Skeletal muscle satellite cell (primary cell): ENCODE results near the gene URGCP.
"Not testable (repeated sequence)": the region's sequence is repeated elsewhere in the genome, so short reads cannot be mapped to it uniquely, and the experiment has no call there.

Experiments used
- H3K27me3 ChIP-seq: 2 replicates; pipeline ENCODE4 v1.7.0; 2013; ENCODE audit warnings: low read length; ENCODE audit not compliant: control insufficient read depth, insufficient read depth
- H3K36me3 ChIP-seq: 2 replicates; pipeline ENCODE4 v1.7.0; 2013; ENCODE audit warnings: mild to moderate bottlenecking, control low read depth, low read length; ENCODE audit not compliant: insufficient read depth
- H3K4me1 ChIP-seq: 2 replicates; pipeline ENCODE4 v1.7.0; 2013; ENCODE audit warnings: low read length; ENCODE audit not compliant: control insufficient read depth, insufficient read depth
- H3K4me2 ChIP-seq: 2 replicates; pipeline ENCODE4 v1.7.0; 2013; ENCODE audit warnings: mild to moderate bottlenecking, low read length
- H3K4me3 ChIP-seq: 2 replicates; pipeline ENCODE4 v1.7.0; 2013; ENCODE audit warnings: low read length
- H3K9ac ChIP-seq: 2 replicates; pipeline ENCODE4 v1.7.0; 2013; ENCODE audit warnings: mild to moderate bottlenecking, low read depth, low read length, moderate library complexity
- H3K9me3 ChIP-seq: replicated peaks from 2 replicates; pipeline ENCODE4 v1.7.0; 2013; ENCODE audit warnings: mild to moderate bottlenecking, control low read depth, low read length
- small RNA-seq: library from RNA; depleted of rRNA; stranded (forward); fragments of <200 nt; gene quantifications from one replicate; pipeline ENCODE3, GENCODE V24; 2012

Gene URGCP

DNA sequence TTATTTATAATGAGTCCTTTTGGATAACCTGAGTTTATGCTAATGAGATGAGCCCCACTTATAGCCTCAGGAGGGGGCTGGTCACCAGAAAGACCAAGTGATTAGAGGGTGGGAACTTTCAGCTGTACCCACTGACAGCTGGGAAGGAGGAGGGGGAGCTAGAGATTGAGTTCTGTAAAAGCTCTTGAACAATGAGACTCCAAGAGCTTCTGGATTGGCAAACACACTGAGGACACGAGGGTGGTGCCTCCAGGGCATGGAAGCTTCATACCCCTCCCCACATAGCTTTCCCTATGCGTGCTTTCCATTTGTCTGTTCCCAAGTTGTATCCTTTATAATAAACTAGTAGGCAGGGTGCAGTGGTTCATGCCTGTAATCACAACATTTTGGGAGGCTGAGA is 57.3 kb downstream of the URGCP start:
- Histone ChIP-seq H3K4me1 (no peaks in the 10 kb centered on the region), H3K4me2 (no peak overlapping the region), H3K9ac (no peak overlapping the region), H3K4me3 (no peak overlapping the region), H3K9me3 (no peaks in the 10 kb centered on the region), H3K27me3 (peaks cover 14% of the 10 kb centered on the region), H3K36me3 (no peaks in the 10 kb centered on the region)

DNA sequence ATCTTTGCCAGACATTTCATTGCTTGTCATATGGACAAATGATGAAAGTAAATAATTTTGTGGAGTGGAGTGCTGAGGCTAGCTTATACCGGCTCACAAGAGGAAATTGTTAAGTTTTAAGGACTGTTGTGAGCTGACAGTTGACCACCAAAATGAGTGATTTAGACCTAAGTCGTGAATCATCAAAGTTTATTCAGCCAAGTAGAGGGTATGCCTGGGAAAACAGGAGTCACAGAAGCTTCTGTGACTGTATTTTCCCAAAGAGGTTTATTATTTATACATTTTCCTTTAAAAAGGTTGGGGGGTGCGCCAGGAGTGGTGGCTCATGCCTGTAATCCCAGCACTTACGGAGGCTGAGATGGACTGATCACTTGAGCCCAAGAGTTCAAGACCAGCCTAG is 58.9 kb downstream of the URGCP start:
- Histone ChIP-seq H3K9ac (no peak overlapping the region), H3K4me1 (no peaks in the 10 kb centered on the region), H3K4me2 (no peak overlapping the region), H3K4me3 (no peak overlapping the region), H3K27me3 (peaks cover 14% of the 10 kb centered on the region), H3K36me3 (no peaks in the 10 kb centered on the region), H3K9me3 (no peaks in the 10 kb centered on the region)

DNA sequence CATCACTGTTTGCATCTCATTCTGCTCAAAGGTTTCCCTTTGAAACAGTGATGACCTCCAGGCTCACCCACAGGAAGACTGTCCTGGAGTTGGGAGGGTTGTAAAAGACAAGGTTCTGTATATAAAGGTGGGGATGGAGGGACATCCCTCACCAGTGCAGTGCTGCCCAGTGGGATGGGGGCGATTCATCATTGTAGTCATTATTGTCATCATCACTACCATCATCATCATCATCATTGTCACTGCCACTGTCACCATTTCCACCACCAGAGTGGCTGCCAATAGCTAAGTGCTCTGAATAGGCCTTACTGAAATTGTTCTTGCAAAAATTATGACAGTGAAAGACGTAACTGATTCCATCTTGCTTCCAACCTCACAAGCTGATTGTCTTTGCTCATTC is 61.7 kb downstream of the URGCP start:
- no peak overlapping the region for H3K9ac ChIP-seq
- H3K9me3 ChIP-seq, result no peaks in the 10 kb centered on the region
- H3K36me3 ChIP-seq, result no peaks in the 10 kb centered on the region
- H3K4me2 ChIP-seq, result no peak overlapping the region
- H3K4me1 ChIP-seq, result no peaks in the 10 kb centered on the region
- H3K4me3 ChIP-seq, result no peak overlapping the region
- H3K27me3 ChIP-seq, result peaks cover 3% of the 10 kb centered on the region

DNA sequence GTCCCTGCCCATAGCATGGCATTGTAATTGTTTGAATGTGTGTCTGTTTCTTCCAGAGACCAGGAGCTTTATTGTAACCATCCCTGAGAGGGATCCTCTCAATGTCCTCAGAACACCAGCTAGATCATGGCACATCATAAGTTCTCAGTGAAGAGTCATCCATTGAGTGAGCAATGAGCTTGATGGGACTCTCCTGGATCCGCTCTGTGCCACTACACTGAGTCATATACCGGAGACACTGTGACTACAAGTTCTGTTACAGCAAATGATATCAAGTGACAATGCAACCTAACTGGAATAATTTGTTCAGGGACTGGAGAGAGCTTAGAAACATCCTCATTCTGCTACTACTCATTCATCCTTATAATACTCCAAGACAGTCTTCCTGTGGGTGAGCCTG is 62.1 kb downstream of the URGCP start:
- no peak overlapping the region for H3K9ac ChIP-seq
- no peaks in the 10 kb centered on the region for H3K36me3 ChIP-seq
- no peaks in the 10 kb centered on the region for H3K9me3 ChIP-seq
- no peak overlapping the region for H3K4me2 ChIP-seq
- no peaks in the 10 kb centered on the region for H3K4me1 ChIP-seq
- no peak overlapping the region for H3K4me3 ChIP-seq
- peaks cover 3% of the 10 kb centered on the region for H3K27me3 ChIP-seq

DNA sequence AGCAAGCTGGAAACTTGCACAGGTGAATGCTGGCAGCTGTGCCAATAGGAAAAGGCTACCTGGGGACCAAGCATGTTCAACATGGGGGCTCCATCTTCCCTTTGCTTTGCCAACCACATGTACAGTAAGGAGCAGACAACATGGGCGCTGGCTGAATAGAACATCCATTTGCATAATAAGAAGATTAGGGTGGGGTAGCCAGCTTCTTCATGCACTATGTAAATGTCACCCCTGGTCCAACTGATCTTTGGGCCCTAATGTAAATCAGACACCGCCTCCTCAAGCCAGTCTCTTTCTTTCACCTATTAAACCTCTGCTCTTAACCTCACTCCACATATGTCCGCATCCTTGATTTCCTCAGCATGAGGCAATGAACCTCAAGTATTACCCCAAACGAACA is 63.1 kb downstream of the URGCP start:
- no peaks in the 10 kb centered on the region for H3K36me3 ChIP-seq
- H3K4me1 ChIP-seq, result no peaks in the 10 kb centered on the region
- H3K4me3 ChIP-seq, result no peak overlapping the region
- H3K27me3 ChIP-seq, result peaks cover 3% of the 10 kb centered on the region
- H3K9me3 ChIP-seq, result no peaks in the 10 kb centered on the region
- no peak overlapping the region for H3K4me2 ChIP-seq
- no peak overlapping the region for H3K9ac ChIP-seq

DNA sequence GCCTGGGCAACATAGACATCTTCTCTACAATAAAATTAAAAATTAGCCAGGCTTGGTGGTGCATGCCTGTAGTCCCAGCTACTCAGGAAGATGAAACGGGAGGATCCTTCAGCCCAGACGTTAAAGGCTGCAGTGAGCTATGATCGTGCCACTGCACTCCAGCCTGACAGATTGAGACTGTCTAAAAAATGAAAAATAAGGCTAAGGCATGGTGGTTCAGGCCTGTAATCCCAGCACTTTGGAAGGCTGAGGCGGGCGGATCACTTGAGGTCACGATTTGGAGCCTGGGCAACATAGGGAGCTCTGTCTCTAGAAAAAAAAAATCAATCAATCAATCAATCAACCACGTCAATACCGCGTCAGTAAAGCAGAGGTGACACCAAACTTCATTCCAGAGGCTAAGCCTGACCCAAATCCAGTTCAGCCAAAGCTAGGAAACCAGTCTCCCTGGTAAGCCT is 68.2 kb downstream of the URGCP start:
- Histone ChIP-seq H3K9ac (peak overlapping the region; percentile 60), H3K4me3 (peak overlapping the region; percentile 65)

DNA sequence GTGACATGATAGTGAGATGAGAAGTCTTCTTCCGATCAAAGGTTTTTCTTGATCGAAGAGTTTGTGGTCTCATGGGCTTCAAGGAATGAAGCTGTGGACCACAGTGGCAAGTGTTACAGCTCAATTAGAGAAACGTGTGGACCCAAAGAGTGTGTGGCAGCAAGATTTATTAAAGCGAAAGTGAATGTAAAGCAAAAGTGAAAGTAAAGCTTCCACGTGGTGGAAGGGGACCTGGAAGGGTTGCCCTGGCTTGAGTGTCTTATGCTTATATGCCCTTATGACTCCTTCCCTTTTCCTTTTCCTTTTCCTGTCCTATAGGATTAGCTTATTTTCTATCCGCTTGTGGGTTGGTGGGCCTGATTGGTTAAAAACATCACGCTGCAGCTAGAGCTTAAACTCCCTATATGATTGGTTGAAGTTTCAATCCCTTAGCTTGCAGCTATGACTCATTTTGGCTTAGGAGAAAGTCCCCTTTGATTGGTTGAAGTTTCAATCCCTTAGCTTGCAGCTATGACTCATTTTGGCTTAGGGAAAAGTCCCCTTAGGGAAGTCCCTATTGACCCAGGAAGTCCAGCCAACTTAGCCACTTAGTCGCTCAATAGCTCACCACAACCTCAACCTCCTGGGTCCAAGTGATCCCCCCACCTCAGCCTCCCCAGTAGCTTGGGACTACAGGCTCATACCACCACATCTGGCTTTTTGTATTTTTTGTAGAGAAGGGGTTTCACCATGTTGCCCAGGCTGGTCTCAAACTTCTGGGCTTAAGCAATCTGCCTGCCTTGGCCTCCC is 71.7 kb downstream of the URGCP start:
- H3K4me1 ChIP-seq, result no peaks in the 10 kb centered on the region
- H3K36me3 ChIP-seq, result no peaks in the 10 kb centered on the region
- peak overlapping the region; percentile 27 for H3K4me3 ChIP-seq
- peak overlapping the region; percentile 59 for H3K4me2 ChIP-seq
- H3K9me3 ChIP-seq, result no peaks in the 10 kb centered on the region
- peaks cover 3% of the 10 kb centered on the region for H3K27me3 ChIP-seq
- H3K9ac ChIP-seq, result no peak overlapping the region

More for the DNA sequence above, 68.2 kb downstream of the URGCP start:
- Histone ChIP-seq H3K9me3 (no peaks in the 10 kb centered on the region), H3K4me2 (peak overlapping the region; percentile 95), H3K4me1 (no peaks in the 10 kb centered on the region), H3K36me3 (no peaks in the 10 kb centered on the region), H3K27me3 (peaks cover 3% of the 10 kb centered on the region)

DNA sequence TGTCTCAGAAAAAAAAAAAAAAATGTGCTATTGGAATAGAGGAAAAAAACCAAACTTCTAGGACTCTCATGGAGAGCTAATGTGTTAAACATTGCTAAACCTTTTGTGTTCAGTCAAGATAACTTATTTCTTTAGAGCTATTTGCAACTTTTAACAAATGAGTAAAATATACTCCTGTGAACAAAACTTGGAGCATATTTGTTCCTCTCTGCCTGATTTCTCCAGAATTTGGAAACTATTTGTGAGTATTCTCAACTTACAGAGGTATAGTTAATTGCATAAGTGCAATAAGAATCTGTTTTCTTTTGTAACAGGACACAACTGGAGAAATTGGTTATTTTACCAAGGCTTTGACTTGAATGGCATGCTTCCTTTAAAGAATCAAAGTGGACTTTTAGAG is 75.5 kb downstream of the URGCP start:
- H3K27me3 ChIP-seq, result peaks cover 35% of the 10 kb centered on the region
- not testable (repeated sequence) for H3K9ac ChIP-seq, H3K9me3 ChIP-seq, H3K4me2 ChIP-seq, H3K4me3 ChIP-seq, H3K36me3 ChIP-seq, H3K4me1 ChIP-seq

Small RNAs within 50 kb of the gene (small RNA-seq; reads per million reads assigned to genes)
- 0.28 reads per million for gene MRPS24
